ENCODE data around the gene LRRC31.

DNA sequence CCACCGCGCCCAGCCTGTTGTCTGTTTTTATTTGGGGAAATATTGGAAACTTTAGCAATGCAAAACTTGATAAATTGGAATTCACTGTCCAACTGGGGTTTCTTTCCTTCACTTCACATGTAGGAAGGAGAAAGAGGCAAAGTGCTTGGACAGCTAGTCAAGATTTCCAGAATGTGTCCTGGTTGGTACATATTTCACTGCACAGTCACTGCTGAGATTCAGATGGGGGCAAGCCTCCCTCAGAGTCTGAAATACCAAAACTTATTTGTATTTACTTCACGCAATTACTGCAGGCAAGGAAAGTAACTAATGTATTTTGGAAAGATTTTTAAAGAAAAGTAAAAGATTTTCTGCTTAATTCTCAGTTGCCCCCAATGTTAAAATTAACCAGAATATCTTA lies 21.0 kb downstream of the LRRC31 start:
- TF ChIP-seq POLR2A (IDR thresholded peaks at IDR 0.05; ENCODE audit: low read depth), result no peak
- TF ChIP-seq, protein P1, sequence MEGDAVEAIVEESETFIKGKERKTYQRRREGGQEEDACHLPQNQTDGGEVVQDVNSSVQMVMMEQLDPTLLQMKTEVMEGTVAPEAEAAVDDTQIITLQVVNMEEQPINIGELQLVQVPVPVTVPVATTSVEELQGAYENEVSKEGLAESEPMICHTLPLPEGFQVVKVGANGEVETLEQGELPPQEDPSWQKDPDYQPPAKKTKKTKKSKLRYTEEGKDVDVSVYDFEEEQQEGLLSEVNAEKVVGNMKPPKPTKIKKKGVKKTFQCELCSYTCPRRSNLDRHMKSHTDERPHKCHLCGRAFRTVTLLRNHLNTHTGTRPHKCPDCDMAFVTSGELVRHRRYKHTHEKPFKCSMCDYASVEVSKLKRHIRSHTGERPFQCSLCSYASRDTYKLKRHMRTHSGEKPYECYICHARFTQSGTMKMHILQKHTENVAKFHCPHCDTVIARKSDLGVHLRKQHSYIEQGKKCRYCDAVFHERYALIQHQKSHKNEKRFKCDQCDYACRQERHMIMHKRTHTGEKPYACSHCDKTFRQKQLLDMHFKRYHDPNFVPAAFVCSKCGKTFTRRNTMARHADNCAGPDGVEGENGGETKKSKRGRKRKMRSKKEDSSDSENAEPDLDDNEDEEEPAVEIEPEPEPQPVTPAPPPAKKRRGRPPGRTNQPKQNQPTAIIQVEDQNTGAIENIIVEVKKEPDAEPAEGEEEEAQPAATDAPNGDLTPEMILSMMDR (IDR thresholded peaks at IDR 0.05), result no peak

Data from esophagus muscularis mucosa (tissue), 3 donors.